GM23338 (cell line): ENCODE data around the gene OR4S2. TPM values are rescaled to one million over a fixed set of nuclear protein-coding genes. Genes with fewer than 3 reads are reported as not detected.

Experiments
- ATAC-seq: fragments of 200-7000 bp; cut with Tn5 transposase; 3 replicates; pipeline ENCODE4 v1.9.1; 2020
- DNase-seq: peaks from one replicate; pipeline ENCODE4 v3.0.0-alpha.2; 2015; ENCODE audit warnings: low spot score
- H2AFZ ChIP-seq: fragments of 200-600 bp; sonication (generic); 2 replicates; pipeline ENCODE4 v1.8.0; 2016; ENCODE audit warnings: antibody characterized with exemption, mild to moderate bottlenecking, moderate library complexity
- H3F3A ChIP-seq: fragments of 200-600 bp; sonication (generic); replicated peaks from 2 replicates; pipeline ENCODE4 v1.8.0; 2017; ENCODE audit warnings: antibody characterized with exemption, mixed run types, low read depth
- H3K27ac ChIP-seq: fragments of 200-600 bp; sonication (generic); 2 replicates; pipeline ENCODE4 v1.6.1; 2016; ENCODE audit warnings: low read depth
- H3K27me3 ChIP-seq: fragments of 200-600 bp; sonication (generic); 2 replicates; pipeline ENCODE4 v1.8.0; 2016; ENCODE audit warnings: mild to moderate bottlenecking, mixed run types, moderate library complexity; ENCODE audit not compliant: insufficient read depth
- H3K36me3 ChIP-seq: fragments of 200-600 bp; sonication (generic); 2 replicates; pipeline ENCODE4 v1.8.0; 2016; ENCODE audit warnings: mild to moderate bottlenecking; ENCODE audit not compliant: insufficient read depth
- H3K4me1 ChIP-seq: fragments of 200-600 bp; sonication (generic); 2 replicates; pipeline ENCODE4 v1.8.0; 2016; ENCODE audit warnings: mild to moderate bottlenecking, moderate library complexity; ENCODE audit not compliant: insufficient read depth
- H3K4me2 ChIP-seq: fragments of 200-600 bp; sonication (generic); 2 replicates; pipeline ENCODE4 v1.7.1; 2017; ENCODE audit warnings: mixed run types
- H3K4me3 ChIP-seq: fragments of 200-600 bp; sonication (generic); 2 replicates; pipeline ENCODE4 v1.6.1; 2016; ENCODE audit warnings: mixed run types
- H3K79me2 ChIP-seq: fragments of 200-600 bp; sonication (generic); replicated peaks from 2 replicates; pipeline ENCODE4 v1.8.0; 2017; ENCODE audit warnings: mild to moderate bottlenecking; ENCODE audit not compliant: insufficient read depth
- H3K9me2 ChIP-seq: fragments of 200-600 bp; sonication (generic); 2 replicates; pipeline ENCODE4 v1.8.0; 2017; ENCODE audit not compliant: insufficient read depth
- H4K20me1 ChIP-seq: fragments of 200-600 bp; sonication (generic); replicated peaks from 2 replicates; pipeline ENCODE4 v1.8.0; 2017; ENCODE audit warnings: mild to moderate bottlenecking; ENCODE audit not compliant: insufficient read depth
- H3K27ac Mint-ChIP-seq: 2 replicates; pipeline ENCODE4 v1.8.0; 2020; ENCODE audit warnings: inconsistent platforms, mild to moderate bottlenecking, moderate library complexity, mixed read lengths
- H3K27me3 Mint-ChIP-seq: 3 replicates; pipeline ENCODE4 v1.8.0; 2022; ENCODE audit warnings: low read depth, mild to moderate bottlenecking, moderate library complexity, mixed read lengths, inconsistent platforms; ENCODE audit not compliant: insufficient read depth, poor library complexity
- H3K36me3 Mint-ChIP-seq: 3 replicates; pipeline ENCODE4 v1.8.0; 2021; ENCODE audit warnings: low read depth, mild to moderate bottlenecking, inconsistent platforms, moderate library complexity, mixed read lengths
- H3K4me1 Mint-ChIP-seq: 3 replicates; pipeline ENCODE4 v1.8.0; 2020; ENCODE audit warnings: mild to moderate bottlenecking, inconsistent platforms, mixed read lengths
- H3K4me3 Mint-ChIP-seq: 3 replicates; pipeline ENCODE4 v1.8.0; 2021; ENCODE audit warnings: moderate library complexity, mild to moderate bottlenecking, inconsistent platforms, mixed read lengths
- H3K9me3 Mint-ChIP-seq: 3 replicates; pipeline ENCODE4 v1.8.0; 2020; ENCODE audit warnings: moderate library complexity, mild to moderate bottlenecking, inconsistent platforms, mixed read lengths
- ETS1 ChIP-seq: IDR thresholded peaks from 2 replicates; pipeline ENCODE4 v1.6.1; 2016; ENCODE audit warnings: antibody characterized with exemption
- EZH2 ChIP-seq: fragments of 200-600 bp; sonication (generic); IDR thresholded peaks from one replicate; pipeline ENCODE4 v1.8.0; 2017; ENCODE audit warnings: antibody characterized with exemption, mild to moderate bottlenecking, low read depth; ENCODE audit not compliant: unreplicated experiment
- NANOG ChIP-seq: IDR thresholded peaks from 2 replicates; pipeline ENCODE4 v1.6.1; 2016; ENCODE audit warnings: antibody characterized with exemption, borderline replicate concordance
- ZNF462 ChIP-seq: fragments of 250-450 bp; sonication (Bioruptor Pico); IDR thresholded peaks from 2 replicates; pipeline ENCODE4 v1.5.0; 2020; ENCODE audit warnings: mild to moderate bottlenecking, moderate library complexity
- polyA plus RNA-seq: library from polyadenylated mRNA; unstranded; fragments of >200 nt; fragmentation: Nextera tagmentation; extraction: Ambion mirVana; gene quantifications from 2 replicates; pipeline ENCODE4 v1.2.1, GENCODE V29; 2016
- total RNA-seq: library from RNA; depleted of rRNA; stranded (reverse); fragments of >200 nt; shearing (Covaris generic); gene quantifications from 2 replicates; pipeline ENCODE4 v1.2.3, GENCODE V29; 2014

OR4S2 gene
- total and polyA plus RNA-seq, 2 experiments from 2014 or later = not detected

- peaks cover 90% of the 10 kb centered on the region for H3K9me3 Mint-ChIP-seq
These were observed 7.0 kb downstream of the OR4S2 start for GRCh38 chr11:55655096-55655495.

More at GRCh38 chr11:55655096-55655495, 7.0 kb downstream of the OR4S2 start:
- DNase-seq = no peak
- no peak overlapping the region for H3K4me3 Mint-ChIP-seq
- Histone ChIP-seq H3K27ac (no peak overlapping the region), H3K4me3 (no peak overlapping the region; the same call in 1 of the 2 replicates), H3K27me3 (no peaks in the 10 kb centered on the region), H3K4me2 (no peak overlapping the region), H3K9me2 (no peaks in the 10 kb centered on the region), H3K36me3 (0 out of 2 replicates have a peak, but pooled peaks cover 3% of the 10 kb centered on the region), H3F3A (no peaks in the 10 kb centered on the region), H3K4me1 (no peaks in the 10 kb centered on the region), H3K79me2 (no peaks in the 10 kb centered on the region), H4K20me1 (no peaks in the 10 kb centered on the region), H2AFZ (no peak overlapping the region)
- ATAC-seq = no peak
- H3K27me3 Mint-ChIP-seq = no peaks in the 10 kb centered on the region
- no peak overlapping the region for H3K27ac Mint-ChIP-seq
- no peak for TF ChIP-seq EZH2
- TF ChIP-seq NANOG = no peak
- no peak for TF ChIP-seq ZNF462
- TF ChIP-seq ETS1 = no peak
- H3K4me1 Mint-ChIP-seq = no peaks in the 10 kb centered on the region
- peaks cover 25% of the 10 kb centered on the region for H3K36me3 Mint-ChIP-seq
